ENCODE measurements around the gene PBX1. TPM values are rescaled to one million over a fixed set of nuclear protein-coding genes. Genes with fewer than 3 reads are reported as not detected.
A peak's percentile ranks its signal among the peaks of the same experiment; 100 is the strongest.
"Not testable (repeated sequence)": the region's sequence is repeated elsewhere in the genome, so short reads cannot be mapped to it uniquely, and the experiment has no call there.

The PBX1 gene
- total and polyA plus RNA-seq, 5 experiments from 2014 or later = 0.08 to 1.8 (median 1.4) TPM; not detected in 2

- POLR2A ChIA-PET = no interaction called here
- Mint-ChIP-seq H3K9me3 (peaks cover 0 to 2% (median 0%) of the 10 kb centered on the region in 9 donors), H3K4me3 (no peak overlapping the region), H3K27me3 (peaks cover 0 to 4% (median 0%) of the 10 kb centered on the region in 5 donors), H3K36me3 (peaks cover 0 to 2% (median 0%) of the 10 kb centered on the region in 3 donors), H3K27ac (no peak overlapping the region), H3K4me1 (peaks cover 0 to 2% (median 0%) of the 10 kb centered on the region in 4 donors)
- ATAC-seq (no peak), DNase-seq (no peak)
Measured at GRCh38 chr1:164644774-164645644, 86.0 kb downstream of the PBX1 start.

- peaks cover 0 to 7% (median 0%) of the 10 kb centered on the region in 5 donors for H3K27me3 Mint-ChIP-seq
- POLR2A ChIA-PET = no interaction called here
- H3K9me3 Mint-ChIP-seq = peaks cover 0 to 2% (median 0%) of the 10 kb centered on the region in 9 donors
- no peak overlapping the region for H3K27ac Mint-ChIP-seq
- ATAC-seq (no peak), DNase-seq (no peak)
- no peak overlapping the region for H3K4me3 Mint-ChIP-seq
- peaks cover 0 to 2% (median 0%) of the 10 kb centered on the region in 4 donors for H3K4me1 Mint-ChIP-seq
- peaks cover 0 to 2% (median 0%) of the 10 kb centered on the region in 3 donors for H3K36me3 Mint-ChIP-seq
Measured at GRCh38 chr1:164645921-164646320, 86.9 kb downstream of the PBX1 start.

GRCh38 chr1:164647211-164647610 is 88.2 kb downstream of the PBX1 start:
- peaks cover 0 to 9% (median 0%) of the 10 kb centered on the region in 9 donors for H3K9me3 Mint-ChIP-seq
- no peak overlapping the region for H3K27ac Mint-ChIP-seq
- ATAC-seq = no peak
- H3K27me3 Mint-ChIP-seq = peaks cover 0 to 13% (median 5%) of the 10 kb centered on the region in 5 donors
- POLR2A ChIA-PET = no interaction called here
- H3K4me3 Mint-ChIP-seq = no peak overlapping the region
- peaks cover 2 to 8% (median 5%) of the 10 kb centered on the region in 4 donors for H3K4me1 Mint-ChIP-seq
- H3K36me3 Mint-ChIP-seq = peaks cover 0 to 6% (median 2%) of the 10 kb centered on the region in 3 donors
- DNase-seq = no peak

GRCh38 chr1:164648636-164649035 is 89.7 kb downstream of the PBX1 start:
- Mint-ChIP-seq H3K27me3 (peaks cover 0 to 13% (median 5%) of the 10 kb centered on the region in 5 donors), H3K36me3 (peaks cover 0 to 6% (median 2%) of the 10 kb centered on the region in 3 donors), H3K4me3 (no peak overlapping the region), H3K27ac (no peak overlapping the region), H3K4me1 (peaks cover 2 to 8% (median 5%) of the 10 kb centered on the region in 4 donors), H3K9me3 (peaks cover 0 to 9% (median 0%) of the 10 kb centered on the region in 9 donors)
- ATAC-seq = no peak
- POLR2A ChIA-PET = no interaction called here
- no peak for DNase-seq

GRCh38 chr1:164649146-164649545 is 90.2 kb downstream of the PBX1 start:
- POLR2A ChIA-PET = no interaction called here
- ATAC-seq (no peak), DNase-seq (no peak)
- peaks cover 0 to 9% (median 0%) of the 10 kb centered on the region in 9 donors for H3K9me3 Mint-ChIP-seq
- peaks cover 2 to 8% (median 5%) of the 10 kb centered on the region in 4 donors for H3K4me1 Mint-ChIP-seq
- no peak overlapping the region for H3K4me3 Mint-ChIP-seq
- peaks cover 0 to 6% (median 2%) of the 10 kb centered on the region in 3 donors for H3K36me3 Mint-ChIP-seq
- peaks cover 0 to 13% (median 5%) of the 10 kb centered on the region in 5 donors for H3K27me3 Mint-ChIP-seq
- peak overlapping the region in 1 of 10 donors; percentile 19 for H3K27ac Mint-ChIP-seq

- Mint-ChIP-seq H3K4me3 (no peak overlapping the region), H3K27ac (no peak overlapping the region), H3K27me3 (peaks cover 0 to 13% (median 6%) of the 10 kb centered on the region in 5 donors), H3K4me1 (peaks cover 2 to 8% (median 5%) of the 10 kb centered on the region in 4 donors), H3K36me3 (peaks cover 0 to 6% (median 2%) of the 10 kb centered on the region in 3 donors), H3K9me3 (peaks cover 0 to 9% (median 0%) of the 10 kb centered on the region in 9 donors)
- DNase-seq (no peak), ATAC-seq (no peak)
- POLR2A ChIA-PET = no interaction called here
Measured at GRCh38 chr1:164650531-164650930, 91.5 kb downstream of the PBX1 start.

GRCh38 chr1:164651351-164651951 is 92.5 kb downstream of the PBX1 start:
- POLR2A ChIA-PET = no interaction called here
- Mint-ChIP-seq H3K9me3 (peaks cover 0 to 9% (median 0%) of the 10 kb centered on the region in 9 donors), H3K27me3 (peaks cover 0 to 13% (median 8%) of the 10 kb centered on the region in 5 donors), H3K27ac (peak overlapping the region in 3 of 10 donors; percentile 25 to 55 (median 40)), H3K36me3 (peaks cover 0 to 6% (median 2%) of the 10 kb centered on the region in 3 donors), H3K4me3 (peak overlapping the region in 6 of 10 donors; percentile 0 to 55 (median 48)), H3K4me1 (peaks cover 2 to 8% (median 5%) of the 10 kb centered on the region in 4 donors)
- ATAC-seq = peak in 1 of 2 donors; percentile 51
- no peak for DNase-seq

- H3K36me3 Mint-ChIP-seq, DNase-seq, H3K27ac Mint-ChIP-seq, H3K4me3 Mint-ChIP-seq, ATAC-seq, POLR2A ChIA-PET, H3K9me3 Mint-ChIP-seq, H3K4me1 Mint-ChIP-seq: not testable (repeated sequence)
- peaks cover 0 to 13% (median 8%) of the 10 kb centered on the region in 5 donors for H3K27me3 Mint-ChIP-seq
Measured at GRCh38 chr1:164652969-164653368, 94.0 kb downstream of the PBX1 start.

GRCh38 chr1:164653705-164654104 is 94.7 kb downstream of the PBX1 start:
- POLR2A ChIA-PET = no interaction called here
- H3K27ac Mint-ChIP-seq = no peak overlapping the region
- H3K4me1 Mint-ChIP-seq = peaks cover 0 to 8% (median 5%) of the 10 kb centered on the region in 4 donors
- ATAC-seq (no peak), DNase-seq (no peak)
- peaks cover 0 to 7% (median 0%) of the 10 kb centered on the region in 9 donors for H3K9me3 Mint-ChIP-seq
- H3K4me3 Mint-ChIP-seq = no peak overlapping the region
- H3K36me3 Mint-ChIP-seq = peaks cover 0 to 6% (median 0%) of the 10 kb centered on the region in 3 donors
- H3K27me3 Mint-ChIP-seq = peaks cover 0 to 11% (median 8%) of the 10 kb centered on the region in 5 donors

- peaks cover 0 to 8% (median 5%) of the 10 kb centered on the region in 4 donors for H3K4me1 Mint-ChIP-seq
- peaks cover 0 to 7% (median 0%) of the 10 kb centered on the region in 9 donors for H3K9me3 Mint-ChIP-seq
- POLR2A ChIA-PET = no interaction called here
- no peak overlapping the region for H3K27ac Mint-ChIP-seq
- ATAC-seq (no peak), DNase-seq (no peak)
- peaks cover 0 to 6% (median 0%) of the 10 kb centered on the region in 3 donors for H3K36me3 Mint-ChIP-seq
- H3K4me3 Mint-ChIP-seq = no peak overlapping the region
- H3K27me3 Mint-ChIP-seq = peaks cover 0 to 11% (median 8%) of the 10 kb centered on the region in 5 donors
Measured at GRCh38 chr1:164654200-164654599, 95.2 kb downstream of the PBX1 start.

GRCh38 chr1:164658864-164659263 is 99.9 kb downstream of the PBX1 start:
- POLR2A ChIA-PET = no interaction called here
- H3K9me3 Mint-ChIP-seq = peaks cover 0 to 10% (median 2%) of the 10 kb centered on the region in 9 donors
- ATAC-seq = no peak
- peaks cover 8 to 16% (median 13%) of the 10 kb centered on the region in 4 donors for H3K4me1 Mint-ChIP-seq
- peak overlapping the region in 1 of 10 donors; percentile 10 for H3K27ac Mint-ChIP-seq
- no peak for DNase-seq
- H3K36me3 Mint-ChIP-seq = no peaks in the 10 kb centered on the region
- no peak overlapping the region for H3K4me3 Mint-ChIP-seq
- peaks cover 0 to 4% (median 2%) of the 10 kb centered on the region in 5 donors for H3K27me3 Mint-ChIP-seq

GRCh38 chr1:164659621-164660411 is 100.8 kb downstream of the PBX1 start:
- Mint-ChIP-seq H3K36me3 (no peaks in the 10 kb centered on the region), H3K4me1 (peaks cover 8 to 16% (median 13%) of the 10 kb centered on the region in 4 donors), H3K27ac (peak overlapping the region in 7 of 10 donors; percentile 27 to 77 (median 66)), H3K27me3 (peaks cover 0 to 4% (median 0%) of the 10 kb centered on the region in 5 donors), H3K9me3 (peaks cover 0 to 10% (median 2%) of the 10 kb centered on the region in 9 donors), H3K4me3 (no peak overlapping the region)
- POLR2A ChIA-PET = no interaction called here
- ATAC-seq = no peak
- no peak for DNase-seq
